Measurements from ENCODE around the gene SLC4A1.

SLC4A1 gene

DNA sequence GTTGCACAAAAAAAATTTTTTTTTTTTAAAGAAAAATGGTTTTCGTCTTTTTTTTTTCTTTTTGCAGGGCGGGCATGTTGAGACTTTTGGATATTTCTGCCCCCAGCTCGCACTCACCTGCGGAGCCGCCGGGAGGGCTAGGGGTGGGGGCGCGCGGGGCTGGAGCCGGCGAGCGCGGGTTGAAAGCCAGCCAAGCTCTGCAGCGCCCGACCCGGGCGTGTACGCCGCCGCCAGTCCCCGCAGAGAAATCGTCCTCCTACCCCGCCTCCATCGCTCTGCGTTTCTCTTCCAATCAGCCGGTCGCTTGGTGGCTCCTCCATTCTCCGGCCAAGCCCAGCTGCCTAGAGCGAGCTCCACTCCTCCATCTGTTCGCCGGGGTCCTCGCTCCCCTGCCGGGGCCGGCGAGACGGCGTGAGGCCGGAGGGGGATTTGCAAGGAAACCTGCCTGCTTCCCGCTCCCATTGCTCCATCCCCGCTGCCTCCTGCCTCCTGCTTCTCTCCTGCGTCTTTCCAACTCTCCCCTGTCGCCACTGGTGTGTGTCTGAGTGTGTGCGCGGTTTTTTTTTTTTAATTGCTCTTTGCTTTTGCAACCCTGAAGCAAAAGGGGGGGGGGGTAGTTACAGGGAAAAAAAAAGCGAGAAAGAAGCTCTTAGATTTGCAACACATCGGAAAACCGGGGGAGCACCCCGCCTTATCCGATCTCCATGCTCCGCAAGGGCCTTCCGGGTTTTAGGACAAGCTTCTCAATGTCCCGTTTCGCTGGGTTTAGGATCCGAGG, 46.7 kb downstream of the SLC4A1 start:
- H3K4me3 ChIP-seq (ENCODE audit: low read length) = peak overlapping the region; percentile 83
- peak; percentile 59 for DNase-seq (ENCODE audit: low read depth)

DNA sequence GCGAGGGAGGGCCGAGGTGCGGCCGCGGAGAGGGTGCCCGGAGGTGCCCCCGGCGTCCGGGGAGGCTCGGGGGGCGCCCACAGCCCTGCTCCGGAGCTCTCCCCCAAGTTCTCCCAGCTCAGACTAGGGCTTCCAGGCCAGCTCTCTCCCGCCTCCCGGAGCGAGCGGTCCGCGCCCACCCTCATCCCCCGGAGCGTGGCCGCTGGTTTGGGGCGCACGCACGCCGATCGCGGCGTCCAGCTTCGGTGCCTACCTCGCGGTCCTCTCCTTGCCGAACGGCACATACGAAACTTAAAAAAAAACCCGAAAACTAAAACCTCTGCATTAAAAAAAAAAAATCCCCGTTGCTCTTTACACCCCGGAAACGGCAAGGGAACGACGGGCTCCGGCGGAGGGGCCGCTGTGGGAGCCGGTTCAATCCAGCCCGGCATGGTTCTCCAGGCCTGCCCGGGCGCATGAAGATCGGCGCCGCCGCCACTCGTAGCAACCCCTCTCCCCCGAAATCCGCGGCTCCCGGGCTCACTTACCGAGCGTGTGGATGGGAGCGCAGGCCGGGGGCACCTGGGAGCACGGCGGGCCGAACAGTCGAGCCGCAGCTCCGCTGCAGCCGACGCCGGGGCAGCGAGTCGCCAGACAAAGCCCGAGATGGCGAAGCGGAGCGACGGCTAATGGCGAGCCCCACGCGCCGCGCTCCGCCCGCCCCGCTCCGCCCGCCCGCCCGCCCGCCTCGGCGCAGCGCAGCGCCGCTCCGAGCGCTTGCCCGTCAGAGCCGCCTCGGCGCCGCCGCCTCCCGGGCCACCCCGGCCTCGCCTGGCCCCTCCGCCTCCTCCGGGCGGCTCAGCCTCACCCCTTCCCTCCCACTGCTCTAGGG, 47.5 kb downstream of the SLC4A1 start:
- no peak for DNase-seq (ENCODE audit: low read depth)
- peak overlapping the region; percentile 83 for H3K4me3 ChIP-seq (ENCODE audit: low read length)
- TF ChIP-seq, protein P1, sequence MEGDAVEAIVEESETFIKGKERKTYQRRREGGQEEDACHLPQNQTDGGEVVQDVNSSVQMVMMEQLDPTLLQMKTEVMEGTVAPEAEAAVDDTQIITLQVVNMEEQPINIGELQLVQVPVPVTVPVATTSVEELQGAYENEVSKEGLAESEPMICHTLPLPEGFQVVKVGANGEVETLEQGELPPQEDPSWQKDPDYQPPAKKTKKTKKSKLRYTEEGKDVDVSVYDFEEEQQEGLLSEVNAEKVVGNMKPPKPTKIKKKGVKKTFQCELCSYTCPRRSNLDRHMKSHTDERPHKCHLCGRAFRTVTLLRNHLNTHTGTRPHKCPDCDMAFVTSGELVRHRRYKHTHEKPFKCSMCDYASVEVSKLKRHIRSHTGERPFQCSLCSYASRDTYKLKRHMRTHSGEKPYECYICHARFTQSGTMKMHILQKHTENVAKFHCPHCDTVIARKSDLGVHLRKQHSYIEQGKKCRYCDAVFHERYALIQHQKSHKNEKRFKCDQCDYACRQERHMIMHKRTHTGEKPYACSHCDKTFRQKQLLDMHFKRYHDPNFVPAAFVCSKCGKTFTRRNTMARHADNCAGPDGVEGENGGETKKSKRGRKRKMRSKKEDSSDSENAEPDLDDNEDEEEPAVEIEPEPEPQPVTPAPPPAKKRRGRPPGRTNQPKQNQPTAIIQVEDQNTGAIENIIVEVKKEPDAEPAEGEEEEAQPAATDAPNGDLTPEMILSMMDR (conservative IDR thresholded peaks at IDR 0.05; ENCODE audit: low read depth, low read length) = no peak

More for the DNA sequence above, 46.7 kb downstream of the SLC4A1 start:
- TF ChIP-seq, protein P1 (conservative IDR thresholded peaks at IDR 0.05; ENCODE audit: low read depth, low read length) = no peak

DNA sequence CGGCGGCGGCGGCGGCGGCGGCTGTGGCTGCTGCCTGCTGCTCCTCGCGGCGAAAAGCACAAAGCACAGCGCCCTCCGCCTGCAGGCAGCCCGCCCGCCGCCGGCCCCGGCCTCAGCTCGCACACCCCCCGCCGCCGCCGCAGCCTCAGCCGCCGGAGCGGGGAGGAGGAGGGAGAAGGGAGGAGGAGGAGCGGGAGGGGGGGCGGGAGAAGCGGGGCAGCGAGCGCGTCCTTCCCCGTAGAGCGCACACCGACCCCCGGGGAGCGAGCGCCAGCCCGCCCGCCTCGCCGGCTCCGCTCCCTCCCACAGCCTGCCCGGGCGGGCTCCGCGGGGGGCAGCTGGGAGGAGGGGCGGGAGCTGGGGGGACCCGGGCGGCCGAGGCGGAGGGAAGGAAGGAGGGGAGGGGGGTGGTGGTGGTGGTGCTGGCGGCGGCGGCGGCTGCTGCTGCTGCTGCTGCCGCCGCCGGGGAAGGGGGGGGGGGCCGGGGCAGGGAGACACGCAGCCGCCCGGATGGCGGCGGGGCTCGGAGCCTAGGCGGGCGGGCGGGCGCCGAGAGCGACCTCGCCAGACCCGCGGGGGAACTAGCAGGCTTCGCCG, 48.2 kb downstream of the SLC4A1 start, which contains the start of gene UBTF:
UBTF (minus strand) TSS at position 60 of the 597 bp plus-strand sequence. CDS start 1,446 bp downstream, outside the sequence.
- H3K4me3 ChIP-seq (ENCODE audit: low read length) = peak within 1 kb of the TSS; percentile 83
- no peak for DNase-seq (ENCODE audit: low read depth)
- TF ChIP-seq, protein P1 (conservative IDR thresholded peaks at IDR 0.05; ENCODE audit: low read depth, low read length) = peak; percentile 6

DNA sequence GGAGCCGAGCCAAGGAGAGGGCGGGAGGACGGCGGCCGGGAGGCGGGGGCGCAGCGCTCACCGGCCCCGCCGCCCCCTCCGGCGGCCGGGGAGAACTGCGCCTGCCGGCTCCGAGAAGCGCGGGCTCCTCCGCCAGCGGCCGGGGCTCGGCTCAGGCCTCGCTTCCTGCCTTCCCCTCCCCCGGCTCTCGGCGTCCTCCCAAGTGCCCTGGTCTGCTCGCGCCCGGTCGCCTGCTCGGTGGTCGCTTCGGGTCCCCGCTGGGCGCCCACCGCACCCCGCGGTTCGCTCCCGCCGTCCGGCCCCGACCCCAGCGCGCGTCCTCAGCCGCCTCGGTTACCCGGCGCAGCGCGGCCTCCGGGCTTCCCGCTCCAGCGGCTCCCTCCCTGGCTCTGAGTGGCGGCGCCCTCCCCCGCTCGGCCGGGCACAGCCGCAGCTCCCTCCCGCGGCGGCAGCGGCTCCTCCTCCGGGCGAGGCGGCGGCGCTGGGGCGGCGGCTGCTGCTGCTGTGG, 48.8 kb downstream of the SLC4A1 start:
- DNase-seq (ENCODE audit: low read depth) = no peak
- TF ChIP-seq, protein P1 (conservative IDR thresholded peaks at IDR 0.05; ENCODE audit: low read depth, low read length) = peak; percentile 27
- H3K4me3 ChIP-seq (ENCODE audit: low read length) = peak overlapping the region; percentile 44

DNA sequence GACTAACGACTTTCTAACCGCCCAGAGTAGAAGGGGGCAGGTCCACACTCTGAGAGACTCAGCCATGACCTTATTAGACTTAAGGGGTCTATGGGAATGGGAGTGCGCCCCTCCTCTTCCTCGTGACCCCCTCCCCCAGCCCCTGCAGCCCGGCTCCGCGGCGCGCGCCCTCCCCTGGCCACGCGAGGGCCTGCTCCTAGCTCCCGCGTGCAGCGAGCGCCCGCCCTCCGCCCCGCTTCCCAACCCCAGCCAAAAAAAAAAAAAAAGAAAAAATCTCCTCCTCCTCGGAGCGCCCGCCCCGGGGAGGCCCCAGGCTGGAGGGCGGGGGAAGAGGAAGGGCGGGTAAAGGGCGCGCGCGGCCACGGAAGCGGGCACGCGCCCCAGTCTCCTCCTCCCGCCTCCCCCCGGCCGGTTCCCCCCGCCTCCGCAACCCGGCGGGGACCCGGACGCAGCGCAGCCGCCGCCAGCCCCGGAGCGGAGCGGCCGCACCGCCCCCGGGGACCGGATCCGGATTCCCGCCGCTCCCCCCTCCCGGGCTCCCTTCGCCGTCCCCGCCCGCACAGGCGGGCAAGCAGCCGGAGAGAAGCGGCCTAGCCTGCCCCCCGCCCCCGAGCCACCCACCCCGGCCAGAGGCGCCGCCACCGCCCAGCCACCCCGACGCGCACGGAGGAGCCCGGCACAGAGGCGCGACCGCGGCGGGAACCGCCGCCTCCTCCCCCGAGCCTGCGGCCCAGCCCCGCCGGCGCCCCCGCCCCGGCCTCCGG, 49.4 kb downstream of the SLC4A1 start:
- H3K4me3 ChIP-seq (ENCODE audit: low read length) = peak overlapping the region; percentile 59
- peak; percentile 56 for DNase-seq (ENCODE audit: low read depth)
- TF ChIP-seq, protein P1 (conservative IDR thresholded peaks at IDR 0.05; ENCODE audit: low read depth, low read length) = peak; percentile 47

DNA sequence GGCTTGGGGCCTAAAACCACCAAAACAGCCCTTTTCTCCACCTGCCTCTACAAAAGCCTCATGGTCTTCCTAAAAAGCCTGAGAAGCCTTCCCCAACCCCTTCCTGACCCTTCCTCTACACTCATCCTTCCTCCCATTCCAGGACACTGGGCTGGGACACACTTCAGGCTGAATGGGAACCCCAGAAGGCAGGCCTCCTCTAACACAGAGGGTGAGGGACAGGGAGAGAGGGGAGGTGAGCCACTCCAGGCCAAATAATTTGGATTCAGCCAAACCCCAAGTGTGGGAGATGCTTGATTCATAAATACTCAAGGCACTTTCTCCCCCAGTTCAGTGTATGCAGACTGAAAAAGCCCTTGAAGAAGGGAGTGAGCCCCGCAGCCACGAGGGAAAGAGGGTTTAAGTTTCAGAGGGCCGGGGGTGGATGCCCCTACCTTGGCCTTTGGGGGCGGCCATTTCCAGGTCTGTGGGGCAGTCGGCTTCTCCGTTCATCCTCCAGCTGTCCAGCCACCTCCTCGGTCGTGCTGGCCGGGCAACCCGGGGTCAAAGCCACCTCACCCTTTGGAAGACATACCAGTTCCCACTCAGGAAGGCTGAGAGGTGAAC, 50.1 kb downstream of the SLC4A1 start:
- H3K4me3 ChIP-seq (ENCODE audit: low read length) = peak overlapping the region; percentile 59
- TF ChIP-seq, protein P1 (conservative IDR thresholded peaks at IDR 0.05; ENCODE audit: low read depth, low read length) = no peak
- no peak for DNase-seq (ENCODE audit: low read depth)
